HepG2 (cell line): ENCODE results near the gene THOP1. TPM values are rescaled to one million over a fixed set of nuclear protein-coding genes. Genes with fewer than 3 reads are reported as not detected.

ENCODE experiments used
- ATAC-seq: fragments of 200-7000 bp; cut with Tn5 transposase; 3 replicates; pipeline ENCODE4 v1.9.1; 2020; ENCODE audit warnings: mild to moderate bottlenecking, moderate library complexity
- BruUV-seq: library from RNA; stranded (reverse); fragments of 400-500 nt; replicated peaks from 2 replicates; lab custom pipeline; 2021; lab: Mats Ljungman, UMichigan
- CTCF ChIA-PET: fragments of 300-600 bp; formaldehyde crosslinking; extraction: SDS; loops from one replicate; lab custom pipeline; 2021; ENCODE audit warnings: low total read pairs, inconsistent platforms, low intra/inter-chr PET ratio; lab: Yijun Ruan, JAX
- POLR2A ChIA-PET: fragments of 350-600 bp; sonication (Branson Sonifier 250); formaldehyde crosslinking; loops from one replicate; lab custom pipeline; 2020; ENCODE audit warnings: antibody characterized with exemption, inconsistent platforms; lab: Yijun Ruan, JAX
- DNase-seq: peaks from one replicate; pipeline ENCODE4 v3.0.0-alpha.2; 2015; ENCODE audit warnings: low spot score
- FAIRE-seq: peaks from 3 replicates; lab custom pipeline; 2011; peaks lifted over from hg19 to GRCh38; lab: Jason Lieb, UNC
- H2AFZ ChIP-seq: one replicate; pipeline ENCODE4 v1.6.1; 2011; ENCODE audit warnings: low read length, inconsistent platforms
- H3K27ac ChIP-seq: fragments of 300-600 bp; 3 replicates; pipeline ENCODE4 v1.8.0; 2011; ENCODE audit warnings: mixed run types, mild to moderate bottlenecking, mixed read lengths, low read length, inconsistent platforms; ENCODE audit not compliant: insufficient read depth; ENCODE audit errors: extremely low read length
- H3K27me3 ChIP-seq, 2 experiments: fragments of 200-600 bp in 1 of 2; 2 replicates in 1 of 2; 3 replicates in 1 of 2; pipeline versions ENCODE4 v1.6.0 to v1.8.0; 2011; ENCODE audit warnings: low read length in 2 of 2, mild to moderate bottlenecking in 2 of 2, moderate library complexity in 2 of 2, inconsistent platforms in 1 of 2; ENCODE audit not compliant: insufficient read depth in 2 of 2, control insufficient read depth in 1 of 2
- H3K36me3 ChIP-seq, 2 experiments: fragments of 200-600 bp in 1 of 2; replicated peaks in 1 of 2; 2 replicates in 1 of 2; 3 replicates in 1 of 2; pipeline versions ENCODE4 v1.5.1 to v1.8.0; 2011; ENCODE audit warnings: low read length in 2 of 2, inconsistent platforms in 1 of 2; ENCODE audit not compliant: insufficient read depth in 2 of 2, control insufficient read depth in 1 of 2
- H3K4me1 ChIP-seq: 2 replicates; pipeline ENCODE4 v1.5.1; 2012; ENCODE audit warnings: low read length, inconsistent platforms; ENCODE audit not compliant: insufficient read depth
- H3K4me2 ChIP-seq: 2 replicates; pipeline ENCODE4 v1.6.0; 2011; ENCODE audit warnings: low read depth, low read length, inconsistent platforms
- H3K4me3 ChIP-seq, 3 experiments: fragments of 200-600 bp in 1 of 3; sonication (generic), shearing (Covaris generic) in 1 of 3; replicated peaks in 1 of 3; 2 replicates each; pipeline ENCODE4 v1.5.1; 2011 to 2016; ENCODE audit warnings: low read length in 3 of 3, inconsistent platforms in 2 of 3, low read depth in 2 of 3, mild to moderate bottlenecking in 2 of 3, control low read depth in 1 of 3, mixed read lengths in 1 of 3; ENCODE audit not compliant: insufficient read depth in 1 of 3
- H3K79me2 ChIP-seq: one replicate; pipeline ENCODE4 v1.6.1; 2011; ENCODE audit warnings: low read length, inconsistent platforms; ENCODE audit not compliant: insufficient read depth
- H3K9ac ChIP-seq: 2 replicates; pipeline ENCODE4 v1.6.0; 2011; ENCODE audit warnings: mild to moderate bottlenecking, low read depth, low read length, inconsistent platforms; ENCODE audit not compliant: insufficient read depth
- H3K9me3 ChIP-seq: 2 replicates; pipeline ENCODE4 v1.5.1; 2012; ENCODE audit warnings: mild to moderate bottlenecking, low read length
- H4K20me1 ChIP-seq: 2 replicates; pipeline ENCODE4 v1.6.0; 2011; ENCODE audit warnings: inconsistent platforms, mild to moderate bottlenecking, low read length, moderate library complexity; ENCODE audit not compliant: insufficient read depth
- FLYWCH1 ChIP-seq: sonication (generic); formaldehyde crosslinking; IDR thresholded peaks from 2 replicates; pipeline ENCODE4 v1.8.1; 2023; ENCODE audit warnings: mild to moderate bottlenecking, missing genetic modification reagents
- FOXP4 ChIP-seq: sonication (generic); formaldehyde crosslinking; IDR thresholded peaks from 2 replicates; pipeline ENCODE4 v1.4.0; 2020; ENCODE audit warnings: missing genetic modification reagents
- GPBP1L1 ChIP-seq: sonication (generic); formaldehyde crosslinking; IDR thresholded peaks from 2 replicates; pipeline ENCODE4 v1.5.0; 2020; ENCODE audit warnings: mild to moderate bottlenecking, missing genetic modification reagents
- KLF16 ChIP-seq, 2 experiments: sonication (generic) in 1 of 2; formaldehyde crosslinking in 1 of 2; IDR thresholded peaks; 2 replicates each; pipeline versions ENCODE4 v1.6.1 to v1.8.0; 2016 to 2023; ENCODE audit warnings: missing genetic modification reagents in 2 of 2, missing compliant biosample characterization in 1 of 2
- MAZ ChIP-seq, 2 experiments: sonication (generic) in 1 of 2; formaldehyde crosslinking in 1 of 2; IDR thresholded peaks; 2 replicates each; pipeline versions ENCODE4 v1.5.0 to v1.6.1; 2012 to 2020; ENCODE audit warnings: low read depth in 2 of 2, mild to moderate bottlenecking in 2 of 2, borderline replicate concordance in 1 of 2, improper control_type of control experiment in 1 of 2, low read length in 1 of 2, missing genetic modification reagents in 1 of 2, moderate library complexity in 1 of 2
- MEIS1 ChIP-seq: sonication (generic); formaldehyde crosslinking; IDR thresholded peaks from 2 replicates; pipeline ENCODE4 v1.9.0; 2021; ENCODE audit warnings: mild to moderate bottlenecking, missing genetic modification reagents, moderate library complexity, borderline replicate concordance
- MTA1 ChIP-seq: sonication (generic); formaldehyde crosslinking; IDR thresholded peaks from 2 replicates; pipeline ENCODE4 v1.4.0; 2020; ENCODE audit warnings: missing genetic modification reagents, mild to moderate bottlenecking, borderline replicate concordance
- NFRKB ChIP-seq: fragments of 450-650 bp; IDR thresholded peaks from 2 replicates; pipeline ENCODE4 v1.6.1; 2017
- RARG ChIP-seq: sonication (generic); formaldehyde crosslinking; IDR thresholded peaks from 2 replicates; pipeline ENCODE4 v1.4.0; 2020; ENCODE audit warnings: low read depth, mild to moderate bottlenecking, missing genetic modification reagents
- REXO4 ChIP-seq: sonication (generic); formaldehyde crosslinking; IDR thresholded peaks from 2 replicates; pipeline ENCODE4 v1.8.0; 2022; ENCODE audit warnings: missing genetic modification reagents, mild to moderate bottlenecking, borderline replicate concordance
- TBL1XR1 ChIP-seq: fragments of 150-350 bp; IDR thresholded peaks from 2 replicates; pipeline ENCODE4 v1.6.1; 2014; ENCODE audit warnings: borderline replicate concordance, low read length; ENCODE audit not compliant: partially characterized antibody
- THAP8 ChIP-seq: sonication (generic); formaldehyde crosslinking; IDR thresholded peaks from 2 replicates; pipeline ENCODE4 v1.5.1; 2020; ENCODE audit warnings: missing genetic modification reagents, mild to moderate bottlenecking, borderline replicate concordance
- ZC3H13 ChIP-seq: sonication (generic); formaldehyde crosslinking; IDR thresholded peaks from 2 replicates; pipeline ENCODE4 v1.8.1; 2023; ENCODE audit warnings: mild to moderate bottlenecking, missing genetic modification reagents, moderate library complexity
- ZNF275 ChIP-seq: sonication (generic); formaldehyde crosslinking; IDR thresholded peaks from 2 replicates; pipeline ENCODE4 v1.8.0; 2022; ENCODE audit warnings: missing genetic modification reagents, mild to moderate bottlenecking, inconsistent platforms, borderline replicate concordance
- ZNF629 ChIP-seq: sonication (generic); formaldehyde crosslinking; conservative IDR thresholded peaks from 2 replicates; pipeline ENCODE4 v1.5.0; 2020; ENCODE audit warnings: missing genetic modification reagents
- ZNF740 ChIP-seq: sonication (generic); formaldehyde crosslinking; IDR thresholded peaks from 2 replicates; pipeline ENCODE4 v1.4.0; 2020; ENCODE audit warnings: missing genetic modification reagents
- ZNF772 ChIP-seq: sonication (generic); formaldehyde crosslinking; IDR thresholded peaks from 2 replicates; pipeline ENCODE4 v1.5.0; 2020; ENCODE audit warnings: mild to moderate bottlenecking, missing genetic modification reagents
- ZNF777 ChIP-seq: sonication (generic); formaldehyde crosslinking; IDR thresholded peaks from 2 replicates; pipeline ENCODE4 v1.4.0; 2020; ENCODE audit warnings: missing genetic modification reagents
- ZNF780A ChIP-seq: sonication (generic); formaldehyde crosslinking; IDR thresholded peaks from 2 replicates; pipeline ENCODE4 v1.8.0; 2022; ENCODE audit warnings: mild to moderate bottlenecking, missing genetic modification reagents, moderate library complexity
- WGBS: methylation state at CpG from one replicate; pipeline ENCODE4 v1.1.6; 2017; ENCODE audit warnings: low lambda C conversion rate; 5-methylcytosine and 5-hydroxymethylcytosine counted together
- in situ Hi-C: cut with HindIII; loops from 2 replicates; pipeline ENCODE4 v1.10.0; 2017; ENCODE audit warnings: low pct_unique_long_range_greater_than_20kb; ENCODE audit not compliant: extremely low pct_ligation_motif_present
- intact Hi-C: fragments of 100-400 bp; cut with micrococcal nuclease; formaldehyde crosslinking; loops from one replicate; pipeline ENCODE4 v1.10.0; 2022; ENCODE audit not compliant: unreplicated experiment
- polyA plus RNA-seq, 8 experiments: library from polyadenylated mRNA; depleted of rRNA in 3 of 8; stranded (reverse) in 7 of 8; unstranded in 1 of 8; fragments of >200 nt; fragmentation: Illumina TruSeq in 4 of 8; extraction: Trizol in 4 of 8; gene quantifications; 2 replicates each; pipeline versions ENCODE4 v1.2.1 to v1.2.3, GENCODE V29; 2011 to 2016; ENCODE audit warnings: low read depth in 4 of 8, missing spikeins in 1 of 8, mixed read lengths in 1 of 8; ENCODE audit not compliant: insufficient read depth in 1 of 8
- total RNA-seq, 5 experiments: library from RNA; depleted of rRNA; stranded (reverse); fragments of >200 nt; fragmentation: Illumina TruSeq; extraction: Trizol; gene quantifications; 2 replicates each; pipeline ENCODE4 v1.2.3, GENCODE V29; 2016; ENCODE audit warnings: low read depth in 1 of 5

THOP1 gene
- total and polyA plus RNA-seq, 2 of the 13 experiments (the other 11 are each of a cell fraction or from before 2014, with no cell fraction given): 74.4 to 116 TPM

- ChIA-PET POLR2A (interaction anchor here (1.5 kb wide), 1 partner anchor 11 kb away, joined by 4 read pairs; no protein-coding TSS in a partner anchor), CTCF (no interaction called here)
- intact Hi-C loops (no loop called here), in situ Hi-C loops (no loop called here)
- no peak overlapping the region for H2AFZ ChIP-seq
- ATAC-seq (no peak), FAIRE-seq (no peak), DNase-seq (no peak)
- H4K20me1 ChIP-seq: no peaks in the 10 kb centered on the region
- H3K36me3 ChIP-seq: no peaks in the 10 kb centered on the region; a peak in 1 of 5 replicates
- no peak overlapping the region for H3K4me2 ChIP-seq
- WGBS: 79% methylated on average over 2 of the region's 2 CpGs
- no peak overlapping the region for H3K9ac ChIP-seq
- no TSS peak for BruUV-seq
- H3K27ac ChIP-seq: no peak overlapping the region
- no peaks in the 10 kb centered on the region; the same call in 1 of the 2 replicates for H3K9me3 ChIP-seq
- H3K4me3 ChIP-seq: no peak overlapping the region
- TF ChIP-seq ZNF780A (CRISPR knock-in tag) (no peak), FOXP4 (CRISPR knock-in tag) (no peak), TBL1XR1 (no peak), ZNF275 (CRISPR knock-in tag) (no peak), MTA1 (no peak), NFRKB (no peak), ZNF740 (CRISPR knock-in tag) (no peak), MEIS1 (CRISPR knock-in tag) (no peak), ZNF629 (CRISPR knock-in tag) (no peak), ZNF772 (CRISPR knock-in tag) (no peak), REXO4 (CRISPR knock-in tag) (no peak), GPBP1L1 (no peak), ZC3H13 (CRISPR knock-in tag) (no peak), ZNF777 (CRISPR knock-in tag) (no peak), KLF16 (CRISPR knock-in tag; IDR thresholded peaks at IDR 0.05) (no peak), MAZ (IDR thresholded peaks at IDR 0.05; ENCODE audit: borderline replicate concordance, low read depth, low read length) (no peak), MAZ (CRISPR knock-in tag; IDR thresholded peaks at IDR 0.05; ENCODE audit: low read depth) (no peak), FLYWCH1 (CRISPR knock-in tag) (no peak), THAP8 (CRISPR knock-in tag) (no peak), RARG (CRISPR knock-in tag) (no peak)
- H3K79me2 ChIP-seq: no peaks in the 10 kb centered on the region
- H3K4me1 ChIP-seq: peaks cover 8% of the 10 kb centered on the region
- no peaks in the 10 kb centered on the region for H3K27me3 ChIP-seq
Observed at GRCh38 chr19:2827022-2827421, 41.7 kb downstream of the THOP1 start.
